Lung (tissue), 12 donors: ENCODE data around the gene PDZD2. TPM values are rescaled to one million over a fixed set of nuclear protein-coding genes. Genes with fewer than 3 reads are reported as not detected.
"Not testable (repeated sequence)": the region's sequence is repeated elsewhere in the genome, so short reads cannot be mapped to it uniquely, and the experiment has no call there.

Experiments used
- ATAC-seq: fragments of 200-7000 bp; cut with Tn5 transposase; one replicate; pipeline ENCODE4 v1.9.1; 2020; ENCODE audit warnings: moderate number of reproducible peaks; ENCODE audit not compliant: insufficient read depth, low FRiP score
- DNase-seq, 3 donors: peaks; one replicate each; pipeline ENCODE4 v3.0.0-alpha.2; 2013 to 2017
- H3K27ac ChIP-seq, 2 donors: one replicate each; pipeline ENCODE4 v1.5.1; 2013; ENCODE audit warnings: mild to moderate bottlenecking in 2 of 2, moderate library complexity in 2 of 2, control low read depth in 1 of 2, inconsistent platforms in 1 of 2, low read depth in 1 of 2, low read length in 1 of 2
- H3K27me3 ChIP-seq, 3 donors: one replicate each; pipeline ENCODE4 v1.5.1; 2013; ENCODE audit warnings: low read length in 2 of 3; ENCODE audit not compliant: control insufficient read depth in 3 of 3, insufficient read depth in 3 of 3
- H3K36me3 ChIP-seq, 4 donors: one replicate each; pipeline ENCODE4 v1.5.1; 2013; ENCODE audit warnings: low read length in 4 of 4, mild to moderate bottlenecking in 1 of 4, moderate library complexity in 1 of 4; ENCODE audit not compliant: control insufficient read depth in 4 of 4, insufficient read depth in 4 of 4
- H3K4me1 ChIP-seq, 5 donors: one replicate each; pipeline ENCODE4 v1.5.1; 2013; ENCODE audit warnings: low read length in 5 of 5, mild to moderate bottlenecking in 2 of 5, moderate library complexity in 1 of 5; ENCODE audit not compliant: control insufficient read depth in 5 of 5, insufficient read depth in 5 of 5
- H3K4me3 ChIP-seq: one replicate; pipeline ENCODE4 v1.5.1; 2013; ENCODE audit warnings: mild to moderate bottlenecking, control low read depth, moderate library complexity
- H3K9ac ChIP-seq, 2 donors: one replicate each; pipeline ENCODE4 v1.5.1; 2013; ENCODE audit warnings: low read length in 2 of 2, control low read depth in 1 of 2; ENCODE audit not compliant: insufficient read depth in 1 of 2
- H3K9me3 ChIP-seq, 4 donors: one replicate each; pipeline ENCODE4 v1.5.1; 2013; ENCODE audit warnings: low read length in 3 of 4, mild to moderate bottlenecking in 1 of 4, moderate library complexity in 1 of 4; ENCODE audit not compliant: control insufficient read depth in 4 of 4, insufficient read depth in 3 of 4
- WGBS, 2 donors: extraction: QIAGEN DNeasy Blood & Tissue Kit; methylation state at CpG; one replicate each; pipeline ENCODE4 v1.1.7; 2013; 5-methylcytosine and 5-hydroxymethylcytosine counted together
- polyA plus RNA-seq, 2 donors: library from polyadenylated mRNA; stranded (reverse); fragments of 200-250 nt; gene quantifications; one replicate each; pipeline ENCODE4 v1.2.1, GENCODE V29; 2013
- total RNA-seq, 2 donors: library from RNA; depleted of rRNA in 1 of 2; stranded (reverse); fragments of >200 nt in 1 of 2; gene quantifications; one replicate each; pipeline ENCODE4 v1.2.1, GENCODE V29; 2014 to 2021
- TF ChIP-seq, protein P1 (sequence below): IDR thresholded peaks from 2 replicates; pipeline ENCODE4 v1.5.1; 2012; ENCODE audit warnings: mild to moderate bottlenecking; ENCODE audit errors: control extremely low read depth, extremely low read depth
- donor health status: control.
- donor health status: control.
- donor health status: Bipolar disorder and iron deficiency.
- donor health status: healthy.
- donor health status: DM: yes; HTN: yes; CAD: no.

PDZD2 gene
- total and polyA plus RNA-seq, 4 donors: 9.2 to 56.3 (median 24.8) TPM

- ATAC-seq (no peak), DNase-seq (no peak)
- H3K4me3 ChIP-seq: no peak overlapping the region
- WGBS, 2 donors: 78 to 86% methylated on average over 3 of the region's 3 CpGs
- no peaks in the 10 kb centered on the region for H3K36me3 ChIP-seq
- H3K9me3 ChIP-seq: no peaks in the 10 kb centered on the region
- no peak overlapping the region for H3K27ac ChIP-seq
- TF ChIP-seq, protein P1, sequence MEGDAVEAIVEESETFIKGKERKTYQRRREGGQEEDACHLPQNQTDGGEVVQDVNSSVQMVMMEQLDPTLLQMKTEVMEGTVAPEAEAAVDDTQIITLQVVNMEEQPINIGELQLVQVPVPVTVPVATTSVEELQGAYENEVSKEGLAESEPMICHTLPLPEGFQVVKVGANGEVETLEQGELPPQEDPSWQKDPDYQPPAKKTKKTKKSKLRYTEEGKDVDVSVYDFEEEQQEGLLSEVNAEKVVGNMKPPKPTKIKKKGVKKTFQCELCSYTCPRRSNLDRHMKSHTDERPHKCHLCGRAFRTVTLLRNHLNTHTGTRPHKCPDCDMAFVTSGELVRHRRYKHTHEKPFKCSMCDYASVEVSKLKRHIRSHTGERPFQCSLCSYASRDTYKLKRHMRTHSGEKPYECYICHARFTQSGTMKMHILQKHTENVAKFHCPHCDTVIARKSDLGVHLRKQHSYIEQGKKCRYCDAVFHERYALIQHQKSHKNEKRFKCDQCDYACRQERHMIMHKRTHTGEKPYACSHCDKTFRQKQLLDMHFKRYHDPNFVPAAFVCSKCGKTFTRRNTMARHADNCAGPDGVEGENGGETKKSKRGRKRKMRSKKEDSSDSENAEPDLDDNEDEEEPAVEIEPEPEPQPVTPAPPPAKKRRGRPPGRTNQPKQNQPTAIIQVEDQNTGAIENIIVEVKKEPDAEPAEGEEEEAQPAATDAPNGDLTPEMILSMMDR: no peak
- peaks cover 0 to 26% (median 0%) of the 10 kb centered on the region in 5 donors for H3K4me1 ChIP-seq
- H3K27me3 ChIP-seq: no peaks in the 10 kb centered on the region
- no peak overlapping the region for H3K9ac ChIP-seq
Observed at GRCh38 chr5:31731710-31732301, 92.9 kb downstream of the PDZD2 start.

- H3K4me1 ChIP-seq: peaks cover 0 to 30% (median 0%) of the 10 kb centered on the region in 5 donors
- DNase-seq, ATAC-seq, H3K9me3 ChIP-seq, H3K4me3 ChIP-seq, H3K9ac ChIP-seq, H3K27ac ChIP-seq, H3K36me3 ChIP-seq, H3K27me3 ChIP-seq: not testable (repeated sequence)
- WGBS, 2 donors: 97% methylated on average over 12 of the region's 12 CpGs
Observed at GRCh38 chr5:31732821-31733220, 93.9 kb downstream of the PDZD2 start.

DNA sequence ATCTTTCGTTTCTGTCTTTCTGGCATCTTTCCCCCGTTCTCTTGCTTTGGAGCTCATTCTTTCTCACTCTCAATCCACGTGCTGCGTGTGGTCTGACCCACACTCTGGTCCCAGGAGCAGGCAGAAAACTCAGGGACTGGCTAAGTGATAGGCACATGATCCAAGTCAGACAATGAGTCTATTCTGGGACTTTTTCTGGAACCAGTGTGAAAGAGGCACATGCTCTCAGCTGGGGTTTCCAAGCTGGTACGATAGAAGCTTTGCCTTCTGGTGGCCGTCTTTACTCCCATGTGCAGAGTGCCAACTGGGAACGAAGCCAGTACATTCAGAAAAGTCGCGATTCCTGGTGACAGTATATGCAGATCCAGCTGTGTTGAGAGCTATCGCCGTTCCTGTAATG lies 94.4 kb downstream of the PDZD2 start:
- Histone ChIP-seq H3K36me3 (no peaks in the 10 kb centered on the region), H3K9ac (no peak overlapping the region), H3K4me3 (no peak overlapping the region), H3K27ac (peak overlapping the region in 1 of 2 donors; percentile 46), H3K27me3 (no peaks in the 10 kb centered on the region), H3K9me3 (no peaks in the 10 kb centered on the region), H3K4me1 (peaks cover 0 to 30% (median 0%) of the 10 kb centered on the region in 5 donors)
- TF ChIP-seq, protein P1: no peak
- 75 to 81% methylated on average over 11 of the region's 11 CpGs for WGBS, 2 donors
- DNase-seq (peak in 1 of 3 donors; percentile 24), ATAC-seq (no peak)

- Histone ChIP-seq H3K9ac (no peak overlapping the region), H3K36me3 (no peaks in the 10 kb centered on the region), H3K4me1 (peaks cover 0 to 28% (median 0%) of the 10 kb centered on the region in 5 donors), H3K27me3 (no peaks in the 10 kb centered on the region), H3K4me3 (no peak overlapping the region), H3K9me3 (no peaks in the 10 kb centered on the region), H3K27ac (no peak overlapping the region)
- ATAC-seq (no peak), DNase-seq (no peak)
- 87 to 89% methylated on average over 6 of the region's 6 CpGs for WGBS, 2 donors
- TF ChIP-seq, protein P1: no peak
Observed at GRCh38 chr5:31736127-31736526, 97.2 kb downstream of the PDZD2 start.
